A549 (cell line): ENCODE measurements around the gene CDH4. TPM values are rescaled to one million over a fixed set of nuclear protein-coding genes. Genes with fewer than 3 reads are reported as not detected.

Source experiments
- ATAC-seq, 2 experiments: fragments of 200-7000 bp in 1 of 2; fragments of >200 bp in 1 of 2; cut with Nextera tagmentation in 1 of 2; cut with Tn5 transposase in 1 of 2; 3 replicates each; pipeline versions ENCODE4 v1.8.0 to v1.9.1; 2018 to 2020; ENCODE audit warnings: mild to moderate bottlenecking in 1 of 2, moderate library complexity in 1 of 2
- CTCF ChIA-PET: fragments of 300-600 bp; sonication (Branson Sonifier 250); formaldehyde crosslinking; extraction: SDS; loops from one replicate; lab custom pipeline; 2021; ENCODE audit warnings: antibody characterized with exemption, inconsistent platforms; lab: Yijun Ruan, JAX
- POLR2A ChIA-PET: fragments of 350-600 bp; formaldehyde crosslinking; extraction: SDS; loops from one replicate; lab custom pipeline; 2021; ENCODE audit warnings: antibody characterized with exemption, inconsistent platforms; lab: Yijun Ruan, JAX
- DNase-seq, 2 experiments: peaks; one replicate each; pipeline versions ENCODE4 v3.0.0 to v3.0.0-alpha.2; 2011 to 2016; ENCODE audit warnings: low read depth in 1 of 2, low spot score in 1 of 2
- FAIRE-seq: peaks from 2 replicates; lab custom pipeline; 2011; peaks lifted over from hg19 to GRCh38; lab: Jason Lieb, UNC
- H3K27ac ChIP-seq, 2 experiments: fragments of >200 bp; sonication (Bioruptor Twin); formaldehyde crosslinking; 3 replicates each; pipeline ENCODE4 v1.5.1; 2016 to 2017
- H3K4me1 ChIP-seq: fragments of >200 bp; sonication (Bioruptor Twin); formaldehyde crosslinking; 3 replicates; pipeline ENCODE4 v1.6.1; 2016
- H3K4me2 ChIP-seq: fragments of >200 bp; sonication (Bioruptor Twin); formaldehyde crosslinking; 3 replicates; pipeline ENCODE4 v1.6.1; 2016
- H3K4me3 ChIP-seq: fragments of >200 bp; sonication (Bioruptor Twin); formaldehyde crosslinking; 3 replicates; pipeline ENCODE4 v1.5.1; 2016
- H3K9me3 ChIP-seq: fragments of >200 bp; sonication (Bioruptor Twin); formaldehyde crosslinking; 3 replicates; pipeline ENCODE4 v1.6.1; 2016
- CBX2 ChIP-seq: fragments of 200-600 bp; sonication (generic); IDR thresholded peaks from 2 replicates; pipeline ENCODE4 v1.6.1; 2016; ENCODE audit warnings: low read depth, mild to moderate bottlenecking, borderline replicate concordance
- CHD4 ChIP-seq: fragments of 200-600 bp; sonication (generic); IDR thresholded peaks from 2 replicates; pipeline ENCODE4 v1.6.1; 2016; ENCODE audit warnings: antibody characterized with exemption, mild to moderate bottlenecking, borderline replicate concordance
- EHMT2 ChIP-seq: fragments of 200-600 bp; sonication (generic); IDR thresholded peaks from 2 replicates; pipeline ENCODE4 v1.6.1; 2016; ENCODE audit warnings: antibody characterized with exemption, low read depth, mild to moderate bottlenecking, moderate library complexity
- ESRRA ChIP-seq: fragments of 150-350 bp; IDR thresholded peaks from 2 replicates; pipeline ENCODE4 v1.6.1; 2014; ENCODE audit warnings: mild to moderate bottlenecking, low read length, borderline replicate concordance
- FOSB ChIP-seq: fragments of 250-450 bp; sonication (Bioruptor Pico); IDR thresholded peaks from 2 replicates; pipeline ENCODE4 v1.5.0; 2020; ENCODE audit warnings: mild to moderate bottlenecking, moderate library complexity
- HEYL ChIP-seq: fragments of 250-450 bp; sonication (Bioruptor Pico); IDR thresholded peaks from 2 replicates; pipeline ENCODE4 v1.8.0; 2021; ENCODE audit warnings: mild to moderate bottlenecking, moderate library complexity
- HOXB13 ChIP-seq: fragments of 250-450 bp; sonication (Bioruptor Pico); IDR thresholded peaks from 2 replicates; pipeline ENCODE4 v1.5.0; 2020; ENCODE audit warnings: low read depth, mild to moderate bottlenecking, moderate library complexity
- JUN ChIP-seq, 2 experiments: fragments of >200 bp; sonication (Bioruptor Twin); formaldehyde crosslinking; IDR thresholded peaks; 2 replicates in 1 of 2; 3 replicates in 1 of 2; pipeline ENCODE4 v1.6.1; 2016 to 2017
- KDM1A ChIP-seq: fragments of 200-600 bp; sonication (generic); IDR thresholded peaks from 2 replicates; pipeline ENCODE4 v1.6.1; 2016; ENCODE audit warnings: low read depth, mild to moderate bottlenecking
- KDM5A ChIP-seq: fragments of 200-600 bp; sonication (generic); IDR thresholded peaks from 2 replicates; pipeline ENCODE4 v1.6.1; 2016; ENCODE audit warnings: antibody characterized with exemption, mild to moderate bottlenecking
- MAZ ChIP-seq: fragments of 150-350 bp; IDR thresholded peaks from 2 replicates; pipeline ENCODE4 v1.6.1; 2014; ENCODE audit warnings: antibody characterized with exemption, low read depth, low read length, borderline replicate concordance
- MYC ChIP-seq: IDR thresholded peaks from 2 replicates; pipeline ENCODE4 v1.6.1; 2012; ENCODE audit warnings: mild to moderate bottlenecking, inconsistent platforms, low read length, improper control_type of control experiment, borderline replicate concordance
- RAD21 ChIP-seq, 2 experiments: fragments of >200 bp in 1 of 2; sonication (Bioruptor Twin) in 1 of 2; formaldehyde crosslinking in 1 of 2; IDR thresholded peaks in 1 of 2; conservative IDR thresholded peaks in 1 of 2; 2 replicates in 1 of 2; 3 replicates in 1 of 2; pipeline ENCODE4 v1.6.1; 2012 to 2018; ENCODE audit warnings: inconsistent platforms in 1 of 2
- RNF2 ChIP-seq: fragments of 200-600 bp; sonication (generic); IDR thresholded peaks from 2 replicates; pipeline ENCODE4 v1.6.1; 2016; ENCODE audit warnings: low read depth, mild to moderate bottlenecking, antibody characterized with exemption, moderate library complexity, borderline replicate concordance
- TP53 ChIP-seq: fragments of 250-450 bp; sonication (Bioruptor Pico); IDR thresholded peaks from 2 replicates; pipeline ENCODE4 v1.5.0; 2021; ENCODE audit warnings: mild to moderate bottlenecking, moderate library complexity
- ZFP36 ChIP-seq: fragments of 450-650 bp; IDR thresholded peaks from 2 replicates; pipeline ENCODE4 v1.6.1; 2014; ENCODE audit warnings: borderline replicate concordance; ENCODE audit not compliant: partially characterized antibody
- WGBS: methylation state at CpG from one replicate; pipeline ENCODE4 v1.1.6; 2017; ENCODE audit errors: missing lambda C conversion rate; 5-methylcytosine and 5-hydroxymethylcytosine counted together
- polyA plus RNA-seq, 4 experiments: library from polyadenylated mRNA; depleted of rRNA in 3 of 4; stranded (reverse); fragments of >200 nt; fragmentation: RNase III in 1 of 4; extraction: RNeasy Plus Mini Kit Qiagen cat#74134 plus additional on column Dnase treatment in 1 of 4; gene quantifications; 2 replicates in 3 of 4; 3 replicates in 1 of 4; pipeline ENCODE4 v1.2.3, GENCODE V29; 2011 to 2017
- TF ChIP-seq, protein P1 (sequence below): fragments of 250-450 bp; sonication (Bioruptor Pico); IDR thresholded peaks from 2 replicates; pipeline ENCODE4 v1.5.0; 2021; ENCODE audit warnings: mild to moderate bottlenecking, moderate library complexity, borderline replicate concordance
- TF ChIP-seq, protein P2 (sequence below): IDR thresholded peaks from 2 replicates; pipeline ENCODE4 v1.6.1; 2012
- TF ChIP-seq, protein P3 (sequence below): IDR thresholded peaks from 2 replicates; pipeline ENCODE4 v1.6.1; 2012; ENCODE audit warnings: low read depth, borderline replicate concordance

The CDH4 gene
- polyA plus RNA-seq, 2 of the 4 experiments (the other 2 are of a cell fraction) = 3.4 to 10.3 TPM

DNA sequence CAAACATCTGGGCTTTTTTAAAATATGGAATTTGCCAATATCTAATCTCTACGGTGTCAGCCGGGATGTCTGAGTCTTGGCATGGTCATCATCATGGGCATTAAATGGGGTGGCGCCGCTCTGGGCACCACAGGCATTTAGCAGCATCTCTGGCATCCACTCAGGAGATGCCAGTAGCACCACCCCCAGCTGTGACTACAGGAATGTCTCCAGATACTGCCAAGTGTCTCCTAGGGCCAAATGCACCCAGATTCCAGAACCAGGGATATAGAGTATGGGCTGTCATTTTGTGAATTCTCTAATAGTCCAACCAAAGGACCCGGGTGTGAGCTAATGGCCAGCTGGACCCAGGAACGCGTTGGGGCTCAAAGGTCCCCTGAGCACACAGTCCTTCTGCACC is 452.6 kb downstream of the CDH4 start (continued):
- TF ChIP-seq MAZ = no peak
- TF ChIP-seq, all 56 proteins: peak for 0

DNA sequence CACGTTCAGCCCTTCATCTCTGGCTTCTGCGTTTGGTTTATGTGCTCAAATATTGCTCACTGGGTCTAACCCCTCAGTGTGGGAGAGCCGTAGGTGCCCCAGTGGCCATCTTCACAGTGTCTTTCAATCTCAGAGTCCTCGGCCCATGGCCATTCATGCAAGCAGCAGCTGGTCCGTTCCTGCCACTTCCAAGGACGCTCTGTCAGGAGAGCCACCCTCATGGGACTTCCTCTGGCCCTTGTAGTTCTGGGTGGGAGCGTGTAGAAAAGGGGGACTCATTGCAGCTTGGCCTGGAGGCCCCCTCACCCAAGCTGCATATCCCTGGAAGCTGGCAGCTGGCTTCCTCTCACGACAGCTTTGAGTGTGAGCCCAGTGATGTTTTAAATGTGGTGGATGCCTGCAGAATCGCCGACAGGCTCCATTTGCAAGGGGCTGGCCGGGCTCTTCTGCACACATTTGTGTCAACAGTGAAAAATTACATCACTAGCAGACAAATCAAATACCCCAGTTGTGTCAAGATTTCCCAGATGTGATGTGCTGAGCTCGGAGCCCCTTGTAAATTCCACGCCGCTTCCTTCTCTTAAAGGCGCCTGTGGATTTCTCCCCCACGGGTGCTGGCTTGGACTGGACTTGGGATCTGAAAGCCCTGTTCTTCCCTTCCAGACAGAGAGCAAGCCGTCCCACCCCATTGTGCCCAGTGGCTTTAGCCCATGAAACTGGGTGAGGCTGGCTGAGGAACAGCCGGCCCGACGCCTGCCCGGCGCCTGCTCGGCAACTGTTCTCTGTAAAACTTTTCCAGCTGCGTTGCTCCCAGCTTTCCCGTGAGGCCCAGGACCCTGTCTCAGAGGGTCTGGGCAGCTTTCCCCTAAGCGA is 453.6 kb downstream of the CDH4 start:
- DNase-seq (no peak), FAIRE-seq (no peak), ATAC-seq (no peak)
- Histone ChIP-seq H3K4me2 (no peak overlapping the region), H3K4me1 (no peaks in the 10 kb centered on the region), H3K9me3 (no peaks in the 10 kb centered on the region), H3K27ac (no peak overlapping the region), H3K4me3 (no peak overlapping the region)
- CTCF ChIA-PET = no interaction called here
- no peak for TF ChIP-seq KDM5A
- no peak for TF ChIP-seq CHD4
- TF ChIP-seq, protein P1, sequence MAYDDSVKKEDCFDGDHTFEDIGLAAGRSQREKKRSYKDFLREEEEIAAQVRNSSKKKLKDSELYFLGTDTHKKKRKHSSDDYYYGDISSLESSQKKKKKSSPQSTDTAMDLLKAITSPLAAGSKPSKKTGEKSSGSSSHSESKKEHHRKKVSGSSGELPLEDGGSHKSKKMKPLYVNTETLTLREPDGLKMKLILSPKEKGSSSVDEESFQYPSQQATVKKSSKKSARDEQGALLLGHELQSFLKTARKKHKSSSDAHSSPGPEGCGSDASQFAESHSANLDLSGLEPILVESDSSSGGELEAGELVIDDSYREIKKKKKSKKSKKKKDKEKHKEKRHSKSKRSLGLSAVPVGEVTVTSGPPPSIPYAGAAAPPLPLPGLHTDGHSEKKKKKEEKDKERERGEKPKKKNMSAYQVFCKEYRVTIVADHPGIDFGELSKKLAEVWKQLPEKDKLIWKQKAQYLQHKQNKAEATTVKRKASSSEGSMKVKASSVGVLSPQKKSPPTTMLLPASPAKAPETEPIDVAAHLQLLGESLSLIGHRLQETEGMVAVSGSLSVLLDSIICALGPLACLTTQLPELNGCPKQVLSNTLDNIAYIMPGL = no peak
- TF ChIP-seq, protein P2, sequence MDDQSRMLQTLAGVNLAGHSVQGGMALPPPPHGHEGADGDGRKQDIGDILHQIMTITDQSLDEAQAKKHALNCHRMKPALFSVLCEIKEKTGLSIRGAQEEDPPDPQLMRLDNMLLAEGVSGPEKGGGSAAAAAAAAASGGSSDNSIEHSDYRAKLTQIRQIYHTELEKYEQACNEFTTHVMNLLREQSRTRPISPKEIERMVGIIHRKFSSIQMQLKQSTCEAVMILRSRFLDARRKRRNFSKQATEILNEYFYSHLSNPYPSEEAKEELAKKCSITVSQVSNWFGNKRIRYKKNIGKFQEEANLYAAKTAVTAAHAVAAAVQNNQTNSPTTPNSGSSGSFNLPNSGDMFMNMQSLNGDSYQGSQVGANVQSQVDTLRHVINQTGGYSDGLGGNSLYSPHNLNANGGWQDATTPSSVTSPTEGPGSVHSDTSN = no peak
- TF ChIP-seq EHMT2 = no peak
- no peak for TF ChIP-seq ESRRA
- TF ChIP-seq JUN (IDR thresholded peaks at IDR 0.05) = no peak
- TF ChIP-seq RNF2 = no peak
- TF ChIP-seq HEYL (CRISPR knock-in tag) = no peak
- no peak for TF ChIP-seq MYC
- POLR2A ChIA-PET = no interaction called here
- 71% methylated on average over 22 of the region's 26 CpGs for WGBS

DNA sequence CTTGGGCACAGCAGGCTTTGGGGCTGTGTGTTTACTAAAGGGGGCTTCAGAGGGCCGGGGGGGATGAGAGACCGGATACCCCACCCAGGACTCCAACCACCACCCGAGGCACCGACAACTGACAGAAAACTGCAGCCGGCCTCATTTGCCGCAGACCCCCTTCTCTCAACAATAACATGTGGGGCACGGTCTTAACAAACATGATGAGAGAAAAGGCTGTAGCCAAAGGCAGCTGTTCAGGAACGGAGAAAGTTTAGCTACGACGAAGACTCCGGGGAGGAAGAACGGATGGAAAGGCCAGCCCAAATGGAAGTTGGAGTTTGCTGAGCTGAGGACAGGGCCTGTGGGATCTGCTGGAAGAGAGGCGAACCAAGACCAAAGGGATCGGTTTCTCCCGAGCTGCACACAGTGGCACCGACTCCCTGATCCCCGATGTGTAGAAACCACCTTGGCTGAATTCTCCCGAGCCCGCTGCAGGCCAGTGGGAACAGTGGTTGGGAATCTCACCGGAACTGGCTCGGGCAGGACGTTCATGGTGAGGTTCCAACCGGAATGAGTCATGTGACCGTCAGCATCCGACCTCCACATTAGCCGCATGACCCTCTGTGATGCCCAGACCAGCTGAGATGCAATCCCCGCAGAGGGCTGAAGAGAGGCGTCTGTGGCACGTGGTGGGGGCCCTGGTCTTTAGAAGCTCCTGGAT is 454.3 kb downstream of the CDH4 start:
- no peak for TF ChIP-seq TP53 (CRISPR knock-in tag)
- TF ChIP-seq, all 56 proteins: peak for 0
- ChIA-PET CTCF (no interaction called here), POLR2A (no interaction called here)
- ATAC-seq = no peak
- no peaks in the 10 kb centered on the region for H3K9me3 ChIP-seq
- no peaks in the 10 kb centered on the region for H3K4me1 ChIP-seq
- 87% methylated on average over 28 of the region's 29 CpGs for WGBS
- FAIRE-seq = no peak
- no peak overlapping the region for H3K27ac ChIP-seq
- H3K4me3 ChIP-seq = no peak overlapping the region
- H3K4me2 ChIP-seq = no peak overlapping the region
- no peak for DNase-seq

DNA sequence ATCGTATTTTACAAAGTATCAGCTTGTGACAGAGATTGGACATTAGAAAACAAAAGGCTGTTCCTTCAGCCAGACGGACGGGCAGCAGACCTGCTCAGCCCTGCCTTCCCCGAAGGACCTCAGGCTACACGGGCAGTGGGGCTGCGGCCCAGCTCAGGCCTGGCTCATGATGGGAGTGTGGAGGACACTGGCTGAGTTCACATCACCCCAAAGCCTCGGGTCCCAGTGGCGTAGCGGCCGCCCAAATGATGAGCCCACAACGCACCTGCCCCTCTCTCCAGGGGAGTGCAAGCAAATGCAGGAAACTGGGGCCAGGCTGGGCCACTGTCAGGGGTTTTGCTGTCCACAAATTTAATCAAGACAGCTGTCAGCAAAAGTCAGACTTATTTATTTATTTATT is 456.8 kb downstream of the CDH4 start:
- no peak for DNase-seq
- no peak for ATAC-seq
- ChIA-PET POLR2A (no interaction called here), CTCF (no interaction called here)
- H3K4me2 ChIP-seq = no peak overlapping the region
- H3K4me1 ChIP-seq = no peaks in the 10 kb centered on the region
- TF ChIP-seq HOXB13 (CRISPR knock-in tag) (no peak), RAD21 (conservative IDR thresholded peaks at IDR 0.05 in 1 of 2, IDR thresholded peaks at IDR 0.05 in 1 of 2) (no peak), ZFP36 (no peak), FOSB (CRISPR knock-in tag) (no peak), CBX2 (no peak), KDM1A (no peak), CHD4 (no peak)
- TF ChIP-seq, protein P3, sequence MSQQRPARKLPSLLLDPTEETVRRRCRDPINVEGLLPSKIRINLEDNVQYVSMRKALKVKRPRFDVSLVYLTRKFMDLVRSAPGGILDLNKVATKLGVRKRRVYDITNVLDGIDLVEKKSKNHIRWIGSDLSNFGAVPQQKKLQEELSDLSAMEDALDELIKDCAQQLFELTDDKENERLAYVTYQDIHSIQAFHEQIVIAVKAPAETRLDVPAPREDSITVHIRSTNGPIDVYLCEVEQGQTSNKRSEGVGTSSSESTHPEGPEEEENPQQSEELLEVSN = no peak
- TF ChIP-seq, protein P1 = no peak
- H3K27ac ChIP-seq = no peak overlapping the region
- no peak for FAIRE-seq
- H3K4me3 ChIP-seq = no peak overlapping the region
- no peaks in the 10 kb centered on the region for H3K9me3 ChIP-seq
- WGBS = 84% methylated on average over 10 of the region's 11 CpGs
